Stimulated activated CD4-positive, alpha-beta T cell treated with anti-CD3 and anti-CD28 coated beads, Interleukin-4, amount 100 ng/mL, for 24 hours (primary cell): ENCODE results near the gene BOD1.
"Not testable (repeated sequence)": the region's sequence is repeated elsewhere in the genome, so short reads cannot be mapped to it uniquely, and the experiment has no call there.

Experiments
- DNase-seq: peaks from one replicate; pipeline ENCODE4 v3.0.0-alpha.2; 2020

Gene BOD1

GRCh38 chr5:173614591-173614990 is 1.9 kb downstream of the BOD1 start:
- DNase-seq: no peak

GRCh38 chr5:173613433-173614159 is 2.9 kb downstream of the BOD1 start:
- no peak for DNase-seq

GRCh38 chr5:173612948-173613347 is 3.5 kb downstream of the BOD1 start:
- no peak for DNase-seq

- DNase-seq: no peak
These were observed 4.7 kb downstream of the BOD1 start for GRCh38 chr5:173611706-173612105.

- DNase-seq: no peak
These were observed 12.3 kb downstream of the BOD1 start for GRCh38 chr5:173604141-173604540.

GRCh38 chr5:173602423-173602822 is 14.0 kb downstream of the BOD1 start:
- no peak for DNase-seq

- no peak for DNase-seq
These were observed 17.8 kb downstream of the BOD1 start for GRCh38 chr5:173598686-173599085.

- no peak for DNase-seq
These were observed 19.1 kb downstream of the BOD1 start for GRCh38 chr5:173597304-173597703.

- DNase-seq: no peak
These were observed 20.6 kb downstream of the BOD1 start for GRCh38 chr5:173595841-173596240.

GRCh38 chr5:173594061-173594460 is 22.4 kb downstream of the BOD1 start:
- DNase-seq: no peak

GRCh38 chr5:173592050-173592669 is 24.3 kb downstream of the BOD1 start:
- DNase-seq: no peak

- no peak for DNase-seq
These were observed 25.4 kb downstream of the BOD1 start for GRCh38 chr5:173591056-173591514.

- no peak for DNase-seq
These were observed 25.9 kb downstream of the BOD1 start for GRCh38 chr5:173590436-173591055.

- not testable (repeated sequence) for DNase-seq
These were observed 30.3 kb downstream of the BOD1 start for GRCh38 chr5:173586133-173586532.

GRCh38 chr5:173583346-173583745 is 33.1 kb downstream of the BOD1 start:
- DNase-seq: no peak

GRCh38 chr5:173582216-173583111 is 34.0 kb downstream of the BOD1 start:
- no peak for DNase-seq

- DNase-seq: peak; percentile 16
These were observed 34.8 kb downstream of the BOD1 start for GRCh38 chr5:173581408-173582215.

- no peak for DNase-seq
These were observed 37.4 kb downstream of the BOD1 start for GRCh38 chr5:173578947-173579615.

- DNase-seq: no peak
These were observed 38.6 kb downstream of the BOD1 start for GRCh38 chr5:173577817-173578216.

- no peak for DNase-seq
These were observed 39.3 kb downstream of the BOD1 start for GRCh38 chr5:173577166-173577565.

GRCh38 chr5:173575985-173576384 is 40.5 kb downstream of the BOD1 start:
- DNase-seq: no peak

- no peak for DNase-seq
These were observed 41.5 kb downstream of the BOD1 start for GRCh38 chr5:173574983-173575382.
